ENCODE data around the gene YPEL3. TPM values are rescaled to one million over a fixed set of nuclear protein-coding genes. Genes with fewer than 3 reads are reported as not detected.

YPEL3 gene
- total RNA-seq, 1 experiment from 2014 or later: 8.8 TPM

DNA sequence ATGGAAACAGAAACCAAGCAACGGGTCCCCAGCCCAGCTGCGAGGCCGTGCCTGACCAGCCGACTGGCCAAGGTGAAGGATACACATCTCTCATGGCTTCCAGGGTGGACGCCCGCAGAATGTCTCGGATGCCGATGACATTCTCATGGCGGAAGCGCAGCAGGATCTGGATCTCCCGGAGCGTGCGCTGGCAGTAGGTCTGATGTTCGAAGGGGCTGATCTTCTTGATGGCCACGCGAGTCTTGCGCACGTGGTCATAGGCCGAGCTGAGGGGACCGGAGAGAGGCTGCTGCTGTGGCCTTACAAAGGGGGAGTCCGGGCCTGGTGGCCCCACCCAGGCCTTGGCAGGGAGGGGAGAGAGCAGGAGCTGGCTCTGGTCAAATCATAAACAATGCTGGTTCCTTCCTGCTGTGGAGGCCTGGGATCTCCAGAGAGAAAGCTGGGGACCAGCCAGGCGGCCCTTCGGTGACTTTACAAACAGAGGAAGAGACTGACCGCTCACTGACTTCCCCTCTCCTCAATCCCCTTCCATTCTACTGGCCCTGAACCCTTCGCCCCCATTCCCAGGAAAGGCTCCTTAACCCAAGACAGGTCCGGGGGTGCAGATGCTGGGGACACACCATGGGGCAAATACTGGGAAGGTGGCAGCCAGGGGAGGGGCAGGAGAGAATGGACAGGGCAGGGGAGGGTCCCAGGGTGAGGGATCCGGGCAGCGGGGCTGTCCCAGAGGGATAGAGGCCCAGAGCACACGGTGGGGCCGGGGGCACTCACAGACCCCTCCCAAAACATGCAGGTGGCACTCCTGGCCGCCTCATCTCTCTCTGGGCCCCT, 25.9 kb upstream of the YPEL3 start:
- CTCF ChIA-PET: no interaction called here
- H3K27me3 Mint-ChIP-seq (ENCODE audit: insufficient read depth, unreplicated experiment): no peaks in the 10 kb centered on the region
- H3K4me3 Mint-ChIP-seq (ENCODE audit: unreplicated experiment): peak overlapping the region; percentile 73
- no peaks in the 10 kb centered on the region for H3K36me3 Mint-ChIP-seq (ENCODE audit: insufficient read depth, unreplicated experiment)
- POLR2A ChIA-PET: no interaction called here
- no peaks in the 10 kb centered on the region for H3K9me3 Mint-ChIP-seq (ENCODE audit: unreplicated experiment)
- DNase-seq (ENCODE audit: unreplicated experiment): no peak
- peak overlapping the region; percentile 63 for H3K27ac Mint-ChIP-seq (ENCODE audit: low read depth, unreplicated experiment)
- H3K4me1 Mint-ChIP-seq (ENCODE audit: insufficient read depth, unreplicated experiment): peaks cover 10% of the 10 kb centered on the region
- intact Hi-C loops (cut with micrococcal nuclease): loop anchor here (5.0 kb wide), 1 partner anchor 285 kb away; the partner anchor contains the start of gene ZNF771
- TF ChIP-seq, protein P1, sequence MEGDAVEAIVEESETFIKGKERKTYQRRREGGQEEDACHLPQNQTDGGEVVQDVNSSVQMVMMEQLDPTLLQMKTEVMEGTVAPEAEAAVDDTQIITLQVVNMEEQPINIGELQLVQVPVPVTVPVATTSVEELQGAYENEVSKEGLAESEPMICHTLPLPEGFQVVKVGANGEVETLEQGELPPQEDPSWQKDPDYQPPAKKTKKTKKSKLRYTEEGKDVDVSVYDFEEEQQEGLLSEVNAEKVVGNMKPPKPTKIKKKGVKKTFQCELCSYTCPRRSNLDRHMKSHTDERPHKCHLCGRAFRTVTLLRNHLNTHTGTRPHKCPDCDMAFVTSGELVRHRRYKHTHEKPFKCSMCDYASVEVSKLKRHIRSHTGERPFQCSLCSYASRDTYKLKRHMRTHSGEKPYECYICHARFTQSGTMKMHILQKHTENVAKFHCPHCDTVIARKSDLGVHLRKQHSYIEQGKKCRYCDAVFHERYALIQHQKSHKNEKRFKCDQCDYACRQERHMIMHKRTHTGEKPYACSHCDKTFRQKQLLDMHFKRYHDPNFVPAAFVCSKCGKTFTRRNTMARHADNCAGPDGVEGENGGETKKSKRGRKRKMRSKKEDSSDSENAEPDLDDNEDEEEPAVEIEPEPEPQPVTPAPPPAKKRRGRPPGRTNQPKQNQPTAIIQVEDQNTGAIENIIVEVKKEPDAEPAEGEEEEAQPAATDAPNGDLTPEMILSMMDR (IDR thresholded peaks at IDR 0.05; ENCODE audit: unreplicated experiment): no peak
- BruUV-seq (replicated peaks): no TSS peak

DNA sequence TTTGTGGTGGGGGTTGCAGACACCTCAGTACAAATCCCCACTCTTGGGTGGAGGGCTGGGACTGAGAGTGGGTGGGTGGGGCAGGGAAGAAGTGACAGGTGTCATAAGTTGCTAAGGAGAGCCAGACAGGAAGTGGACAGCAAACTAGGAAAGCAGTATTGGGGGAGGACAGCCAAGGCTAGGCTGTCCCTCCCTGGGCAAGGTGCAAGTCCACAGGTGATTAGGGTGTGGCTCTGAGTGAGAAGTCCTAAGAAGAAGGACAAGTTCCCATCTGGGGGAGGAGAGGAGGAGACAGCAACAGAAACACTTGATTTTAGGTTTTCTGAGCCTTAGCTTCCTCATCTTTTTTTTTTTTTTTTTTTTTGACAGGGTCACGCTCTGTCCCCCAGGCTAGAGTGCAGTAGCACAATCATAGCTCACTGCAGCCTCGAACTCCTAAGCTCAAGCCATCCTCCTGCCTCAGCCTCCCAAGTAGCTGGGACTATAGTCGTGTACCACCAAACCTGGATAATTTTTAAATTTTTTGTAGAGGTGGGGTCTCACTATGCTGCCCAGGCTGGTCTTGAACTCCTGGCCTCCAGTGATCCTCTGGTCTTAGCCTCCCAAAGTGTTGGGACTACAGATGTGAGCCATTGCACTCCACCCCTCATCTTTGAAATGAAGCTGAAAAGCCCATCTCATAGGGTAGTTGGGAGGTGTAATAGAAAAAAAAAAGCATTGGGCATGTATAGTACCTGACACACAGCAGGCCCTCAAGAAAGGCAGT, 24.5 kb upstream of the YPEL3 start:
- ChIA-PET POLR2A (interaction anchor here (1.9 kb wide), 1 partner anchor 63 kb away, joined by 4 read pairs; the partner anchor contains the start of gene CORO1A), CTCF (no interaction called here)
- H3K27me3 Mint-ChIP-seq (ENCODE audit: insufficient read depth, unreplicated experiment): no peaks in the 10 kb centered on the region
- TF ChIP-seq, protein P1 (IDR thresholded peaks at IDR 0.05; ENCODE audit: unreplicated experiment): no peak
- no TSS peak for BruUV-seq (replicated peaks)
- peaks cover 10% of the 10 kb centered on the region for H3K4me1 Mint-ChIP-seq (ENCODE audit: insufficient read depth, unreplicated experiment)
- H3K4me3 Mint-ChIP-seq (ENCODE audit: unreplicated experiment): no peak overlapping the region
- intact Hi-C loops (cut with micrococcal nuclease): loop anchor here (5.0 kb wide), 1 partner anchor 287 kb away; the partner anchor contains the start of gene ZNF771
- H3K27ac Mint-ChIP-seq (ENCODE audit: low read depth, unreplicated experiment): no peak overlapping the region
- H3K36me3 Mint-ChIP-seq (ENCODE audit: insufficient read depth, unreplicated experiment): no peaks in the 10 kb centered on the region
- no peaks in the 10 kb centered on the region for H3K9me3 Mint-ChIP-seq (ENCODE audit: unreplicated experiment)
- DNase-seq (ENCODE audit: unreplicated experiment): no peak

DNA sequence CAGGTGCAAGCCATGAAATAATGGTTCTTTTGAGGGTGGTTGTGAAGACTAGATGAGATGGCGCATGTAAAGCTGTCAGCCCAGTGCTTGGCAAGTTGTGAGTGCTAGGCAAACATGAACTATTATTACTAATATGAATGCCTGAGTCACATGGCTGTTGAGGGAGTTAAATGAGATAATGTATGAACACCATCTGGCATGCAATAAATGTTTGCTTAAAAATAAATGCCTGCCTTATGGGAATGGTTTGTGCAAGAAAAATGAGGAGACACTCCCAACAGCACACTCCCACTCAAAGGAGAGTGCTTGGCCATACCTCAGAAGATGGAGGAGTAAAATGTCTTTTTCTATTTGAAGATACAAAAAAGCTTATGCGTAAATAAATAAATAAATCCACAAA, 23.4 kb upstream of the YPEL3 start:
- no peak for DNase-seq (ENCODE audit: unreplicated experiment)

More for the DNA sequence above, 23.4 kb upstream of the YPEL3 start:
- BruUV-seq (replicated peaks): no TSS peak
- ChIA-PET POLR2A (interaction anchor here (0.6 to 1.9 kb wide), 3 partner anchors 27 to 64 kb away, joined by 3 to 4 read pairs (median 4); partner anchors contain the start of gene CORO1A), CTCF (no interaction called here)
- Mint-ChIP-seq H3K36me3 (ENCODE audit: insufficient read depth, unreplicated experiment) (peaks cover 6% of the 10 kb centered on the region), H3K4me1 (ENCODE audit: insufficient read depth, unreplicated experiment) (peaks cover 7% of the 10 kb centered on the region), H3K9me3 (ENCODE audit: unreplicated experiment) (no peaks in the 10 kb centered on the region), H3K4me3 (ENCODE audit: unreplicated experiment) (no peak overlapping the region), H3K27me3 (ENCODE audit: insufficient read depth, unreplicated experiment) (no peaks in the 10 kb centered on the region), H3K27ac (ENCODE audit: low read depth, unreplicated experiment) (no peak overlapping the region)
- intact Hi-C loops (cut with micrococcal nuclease): no loop called here
- TF ChIP-seq, protein P1 (IDR thresholded peaks at IDR 0.05; ENCODE audit: unreplicated experiment): no peak

All from MCF 10A (cell line).